ENCODE results near the gene SCG3.

GRCh38 chr15:51667478-51667877 lies 13.8 kb upstream of the SCG3 start:
- TF ChIP-seq POLR2A (IDR thresholded peaks at IDR 0.05) (no peak), CTCF (IDR thresholded peaks at IDR 0.05 in 4 of 5, conservative IDR thresholded peaks at IDR 0.05 in 1 of 5) (no peak)

All from gastrocnemius medialis (tissue), 4 donors.